IMR-90 (cell line): ENCODE data around the gene TTC19. TPM values are rescaled to one million over a fixed set of nuclear protein-coding genes. Genes with fewer than 3 reads are reported as not detected.

Experiments
- ATAC-seq: fragments of 200-7000 bp; cut with Tn5 transposase; 2 replicates; pipeline ENCODE4 v1.9.1; 2020; ENCODE audit warnings: low read depth, mild to moderate bottlenecking, moderate library complexity
- BruUV-seq: library from RNA; stranded (reverse); fragments of 400-500 nt; replicated peaks from 2 replicates; lab custom pipeline; 2021; lab: Mats Ljungman, UMichigan
- CTCF ChIA-PET: fragments of 300-600 bp; formaldehyde crosslinking; extraction: SDS; loops from one replicate; lab custom pipeline; 2021; ENCODE audit warnings: antibody characterized with exemption; lab: Yijun Ruan, JAX
- POLR2A ChIA-PET: fragments of 300-600 bp; sonication (Branson Sonifier 250); formaldehyde crosslinking; loops from one replicate; lab custom pipeline; 2022; ENCODE audit warnings: antibody characterized with exemption; ENCODE audit not compliant: unreplicated experiment; lab: Charles Lee
- DNase-seq: peaks from one replicate; pipeline ENCODE4 v3.0.0; 2013
- H2AFZ ChIP-seq: replicated peaks from 2 replicates; pipeline ENCODE3; 2013; ENCODE audit warnings: low read length, mild to moderate bottlenecking; ENCODE audit not compliant: poor library complexity
- H2AK5ac ChIP-seq: 2 replicates; pipeline ENCODE4 v1.6.1; 2013; ENCODE audit warnings: low read depth, low read length, inconsistent platforms
- H2AK9ac ChIP-seq: replicated peaks from 2 replicates; pipeline ENCODE3; 2013; ENCODE audit warnings: mild to moderate bottlenecking, low read depth, low read length, moderate library complexity; ENCODE audit not compliant: poor library complexity
- H2BK120ac ChIP-seq: 2 replicates; pipeline ENCODE4 v1.6.1; 2013; ENCODE audit warnings: low read depth, low read length, inconsistent platforms
- H2BK15ac ChIP-seq: 3 replicates; pipeline ENCODE4 v1.6.1; 2013; ENCODE audit warnings: low read depth, low read length, inconsistent platforms
- H2BK20ac ChIP-seq: 2 replicates; pipeline ENCODE4 v1.6.1; 2013; ENCODE audit warnings: low read depth, mild to moderate bottlenecking, inconsistent platforms, low read length, moderate library complexity
- H2BK5ac ChIP-seq: 2 replicates; pipeline ENCODE4 v1.6.1; 2013; ENCODE audit warnings: mild to moderate bottlenecking, low read depth, low read length, inconsistent platforms; ENCODE audit not compliant: poor library complexity, severe bottlenecking
- H3K14ac ChIP-seq: replicated peaks from 2 replicates; pipeline ENCODE4 v1.6.1; 2013; ENCODE audit warnings: low read depth, low read length, inconsistent platforms
- H3K18ac ChIP-seq: 2 replicates; pipeline ENCODE4 v1.6.1; 2013; ENCODE audit warnings: low read depth, low read length, control low read depth
- H3K23ac ChIP-seq: 2 replicates; pipeline ENCODE4 v1.6.1; 2013; ENCODE audit warnings: low read depth, low read length, inconsistent platforms
- H3K27ac ChIP-seq: 2 replicates; pipeline ENCODE4 v1.5.1; 2013; ENCODE audit warnings: mild to moderate bottlenecking, control low read depth, low read length; ENCODE audit not compliant: insufficient read depth
- H3K27me3 ChIP-seq: 2 replicates; pipeline ENCODE4 v1.6.1; 2013; ENCODE audit warnings: low read length; ENCODE audit not compliant: control insufficient read depth, insufficient read depth
- H3K36me3 ChIP-seq: 2 replicates; pipeline ENCODE4 v1.6.1; 2013; ENCODE audit warnings: low read length, mixed read lengths; ENCODE audit not compliant: control insufficient read depth, insufficient read depth
- H3K4ac ChIP-seq: 2 replicates; pipeline ENCODE4 v1.6.1; 2013; ENCODE audit warnings: low read depth, low read length, inconsistent platforms
- H3K4me1 ChIP-seq: 2 replicates; pipeline ENCODE4 v1.6.1; 2013; ENCODE audit warnings: low read length, mixed read lengths; ENCODE audit not compliant: control insufficient read depth, insufficient read depth
- H3K4me2 ChIP-seq: 2 replicates; pipeline ENCODE4 v1.6.1; 2013; ENCODE audit warnings: low read depth, mild to moderate bottlenecking, control low read depth, low read length, moderate library complexity
- H3K4me3 ChIP-seq: 2 replicates; pipeline ENCODE4 v1.5.1; 2013; ENCODE audit warnings: low read depth, mild to moderate bottlenecking, control low read depth, low read length, moderate library complexity; ENCODE audit not compliant: insufficient read depth
- H3K56ac ChIP-seq: 2 replicates; pipeline ENCODE4 v1.6.1; 2013; ENCODE audit warnings: low read length, inconsistent platforms; ENCODE audit not compliant: insufficient read depth; ENCODE audit errors: extremely low read depth
- H3K79me1 ChIP-seq, 2 experiments: 2 replicates each; pipeline ENCODE4 v1.6.1; 2013; ENCODE audit warnings: low read length in 2 of 2, inconsistent platforms in 1 of 2, low read depth in 1 of 2
- H3K9ac ChIP-seq: 2 replicates; pipeline ENCODE4 v1.6.1; 2013; ENCODE audit warnings: low read depth, low read length, control low read depth
- H3K9me1 ChIP-seq: 2 replicates; pipeline ENCODE4 v1.6.1; 2013; ENCODE audit warnings: low read length, inconsistent platforms; ENCODE audit not compliant: insufficient read depth
- H3K9me3 ChIP-seq: 2 replicates; pipeline ENCODE4 v1.6.1; 2013; ENCODE audit warnings: low read length; ENCODE audit not compliant: control insufficient read depth, insufficient read depth
- H4K20me1 ChIP-seq: 2 replicates; pipeline ENCODE4 v1.6.1; 2013; ENCODE audit warnings: low read length, inconsistent platforms; ENCODE audit not compliant: insufficient read depth
- H4K5ac ChIP-seq: 2 replicates; pipeline ENCODE4 v1.6.1; 2013; ENCODE audit warnings: mild to moderate bottlenecking, low read depth, low read length, control low read depth
- H4K8ac ChIP-seq, 2 experiments: 2 replicates each; pipeline ENCODE4 v1.6.1; 2013; ENCODE audit warnings: low read depth in 2 of 2, low read length in 2 of 2, control low read depth in 1 of 2, inconsistent platforms in 1 of 2
- H4K91ac ChIP-seq: 2 replicates; pipeline ENCODE4 v1.6.1; 2013; ENCODE audit warnings: low read depth, low read length, inconsistent platforms; ENCODE audit not compliant: insufficient read depth
- BHLHE40 ChIP-seq: fragments of 150-350 bp; IDR thresholded peaks from 2 replicates; pipeline ENCODE4 v1.6.1; 2016; ENCODE audit warnings: mild to moderate bottlenecking, low read depth, low read length
- CEBPB ChIP-seq: IDR thresholded peaks from 2 replicates; pipeline ENCODE4 v1.6.1; 2012; ENCODE audit warnings: low read depth, low read length, improper control_type of control experiment
- MAFK ChIP-seq: IDR thresholded peaks from 2 replicates; pipeline ENCODE4 v1.6.1; 2012; ENCODE audit warnings: low read depth, low read length, improper control_type of control experiment
- MAZ ChIP-seq: IDR thresholded peaks from 2 replicates; pipeline ENCODE4 v1.6.1; 2012; ENCODE audit warnings: low read depth, mild to moderate bottlenecking, low read length, improper control_type of control experiment, moderate library complexity, borderline replicate concordance
- MXI1 ChIP-seq: IDR thresholded peaks from 2 replicates; pipeline ENCODE4 v1.6.1; 2012; ENCODE audit warnings: low read depth, mild to moderate bottlenecking, low read length, moderate library complexity, borderline replicate concordance
- NFE2L2 ChIP-seq: fragments of 150-350 bp; IDR thresholded peaks from 2 replicates; pipeline ENCODE4 v1.6.1; 2016; ENCODE audit warnings: low read depth, mild to moderate bottlenecking, low read length
- POLR2A ChIP-seq: IDR thresholded peaks from 2 replicates; pipeline ENCODE4 v1.6.1; 2012; ENCODE audit warnings: mild to moderate bottlenecking, low read depth, low read length
- RAD21 ChIP-seq: IDR thresholded peaks from 2 replicates; pipeline ENCODE4 v1.6.1; 2012; ENCODE audit warnings: low read length, improper control_type of control experiment
- RCOR1 ChIP-seq: IDR thresholded peaks from 2 replicates; pipeline ENCODE4 v1.6.1; 2012; ENCODE audit warnings: mild to moderate bottlenecking, low read length, improper control_type of control experiment; ENCODE audit not compliant: insufficient replicate concordance
- SMC3 ChIP-seq: fragments of 150-350 bp; IDR thresholded peaks from 2 replicates; pipeline ENCODE4 v1.6.1; 2016; ENCODE audit warnings: low read depth, mild to moderate bottlenecking, antibody characterized with exemption, low read length, moderate library complexity
- WGBS, 2 experiments: methylation state at CpG; one replicate each; pipeline versions ENCODE4 v1.1.5 to v1.1.7; 2013; ENCODE audit warnings: missing lambda C conversion rate in 2 of 2; ENCODE audit not compliant: insufficient read length in 1 of 2; ENCODE audit errors: extremely low coverage in 2 of 2; 5-methylcytosine and 5-hydroxymethylcytosine counted together
- dilution Hi-C: fragments of 300-500 bp; cut with HindIII; formaldehyde crosslinking; loops from one replicate; pipeline ENCODE4 v1.14.3; 2018; ENCODE audit warnings: low sequenced_read_pairs; ENCODE audit not compliant: unreplicated experiment
- in situ Hi-C: fragments of 300-500 bp; cut with MboI; formaldehyde crosslinking; loops from 3 replicates; pipeline ENCODE4 v1.14.3; 2019; ENCODE audit warnings: low sequenced_read_pairs, inconsistent platforms, mixed read lengths
- intact Hi-C: fragments of 100-400 bp; cut with micrococcal nuclease; formaldehyde crosslinking; loops from 2 replicates; pipeline ENCODE4 v1.10.0; 2022
- polyA plus RNA-seq, 3 experiments: library from polyadenylated mRNA; depleted of rRNA; stranded (reverse); fragments of >200 nt; gene quantifications; 2 replicates each; pipeline ENCODE4 v1.2.3, GENCODE V29; 2012; ENCODE audit warnings: low replicate concordance in 1 of 3
- total RNA-seq: library from RNA; depleted of rRNA; stranded (reverse); fragments of >200 nt; gene quantifications from 2 replicates; pipeline ENCODE4 v1.2.3, GENCODE V29; 2012
- TF ChIP-seq, protein P1 (sequence below): conservative IDR thresholded peaks from 2 replicates; pipeline ENCODE4 v1.5.1; 2012; ENCODE audit warnings: mild to moderate bottlenecking, low read depth, low read length, improper control_type of control experiment
- TF ChIP-seq, protein P2 (sequence below): fragments of 150-350 bp; IDR thresholded peaks from 2 replicates; pipeline ENCODE4 v1.6.1; 2017; ENCODE audit warnings: mild to moderate bottlenecking, antibody characterized with exemption, low read length, low read depth
- TF ChIP-seq, protein P3 (sequence below): fragments of 150-350 bp; IDR thresholded peaks from 2 replicates; pipeline ENCODE4 v1.6.1; 2016; ENCODE audit warnings: low read depth, mild to moderate bottlenecking, low read length, moderate library complexity, borderline replicate concordance

TTC19 gene
- total and polyA plus RNA-seq, 2 of the 4 experiments (the other 2 are of a cell fraction), result 8.3 to 12.9 TPM

DNA sequence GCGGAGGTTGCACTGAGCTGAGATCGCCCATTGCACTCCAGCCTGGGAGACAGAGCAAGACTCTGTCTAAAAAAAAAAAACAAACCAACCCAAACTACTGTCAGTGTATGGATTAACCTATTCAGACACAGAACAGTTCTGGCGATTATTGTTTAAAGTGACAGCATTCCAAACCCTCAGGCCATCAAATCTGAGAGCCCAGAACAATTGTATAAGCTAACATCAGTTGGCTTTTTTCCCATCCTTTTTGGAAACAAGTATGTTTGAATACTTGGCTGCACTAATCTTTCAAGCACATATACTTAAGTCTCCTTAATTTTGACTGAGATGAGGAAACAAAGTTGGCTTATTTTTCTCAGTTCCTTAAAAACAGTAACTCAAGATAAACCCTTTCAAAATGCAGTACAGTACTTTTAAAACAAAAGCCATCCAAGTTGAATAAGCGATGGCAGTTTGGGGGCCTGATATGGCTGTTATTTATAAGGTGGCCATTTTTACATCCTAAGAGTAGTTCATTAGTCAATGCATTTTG is 1.5 kb upstream of the TTC19 start:
- Histone ChIP-seq H4K5ac (no peak overlapping the region), H3K4ac (no peak overlapping the region), H3K4me1 (peaks cover 6% of the 10 kb centered on the region; the same call in 1 of the 2 replicates), H4K91ac (no peak overlapping the region), H3K79me1 (peaks cover 35 to 36% of the 10 kb centered on the region in 2 experiments), H2BK5ac (no peak overlapping the region), H2AK5ac (no peak overlapping the region), H2BK15ac (no peak overlapping the region), H3K14ac (no peak overlapping the region), H3K9me3 (no peaks in the 10 kb centered on the region), H3K4me3 (no peak overlapping the region), H3K56ac (no peak overlapping the region), H2BK20ac (no peak overlapping the region), H3K9ac (no peak overlapping the region), H3K27me3 (no peaks in the 10 kb centered on the region), H3K4me2 (no peak overlapping the region), H4K20me1 (peaks cover 5% of the 10 kb centered on the region; the same call in 1 of the 2 replicates), H3K36me3 (peaks cover 13% of the 10 kb centered on the region), H3K18ac (no peak overlapping the region), H3K23ac (no peak overlapping the region), H2AK9ac (no peak overlapping the region), H2BK120ac (no peak overlapping the region; the same call in 1 of the 2 replicates), H3K27ac (no peak overlapping the region), H4K8ac (no peak overlapping the region), H3K9me1 (peaks cover 5% of the 10 kb centered on the region; the same call in 1 of the 2 replicates), H2AFZ (no peak overlapping the region)
- intact Hi-C loops (loop anchor here (1.0 to 2.0 kb wide), 4 partner anchors 52 to 737 kb away; no protein-coding TSS in a partner anchor), in situ Hi-C loops (loop anchor here (5.0 kb wide), 1 partner anchor 171 kb away; no protein-coding TSS in a partner anchor), dilution Hi-C loops (no loop called here)
- ChIA-PET CTCF (interaction anchor here (0.6 to 1.5 kb wide), 4 partner anchors 27 to 347 kb away, joined by 3 to 8 read pairs (median 4); partner anchors contain the start of gene ADORA2B), POLR2A (no interaction called here)
- no TSS peak for BruUV-seq
- DNase-seq, result no peak
- no peak for TF ChIP-seq RCOR1
- TF ChIP-seq, protein P1, sequence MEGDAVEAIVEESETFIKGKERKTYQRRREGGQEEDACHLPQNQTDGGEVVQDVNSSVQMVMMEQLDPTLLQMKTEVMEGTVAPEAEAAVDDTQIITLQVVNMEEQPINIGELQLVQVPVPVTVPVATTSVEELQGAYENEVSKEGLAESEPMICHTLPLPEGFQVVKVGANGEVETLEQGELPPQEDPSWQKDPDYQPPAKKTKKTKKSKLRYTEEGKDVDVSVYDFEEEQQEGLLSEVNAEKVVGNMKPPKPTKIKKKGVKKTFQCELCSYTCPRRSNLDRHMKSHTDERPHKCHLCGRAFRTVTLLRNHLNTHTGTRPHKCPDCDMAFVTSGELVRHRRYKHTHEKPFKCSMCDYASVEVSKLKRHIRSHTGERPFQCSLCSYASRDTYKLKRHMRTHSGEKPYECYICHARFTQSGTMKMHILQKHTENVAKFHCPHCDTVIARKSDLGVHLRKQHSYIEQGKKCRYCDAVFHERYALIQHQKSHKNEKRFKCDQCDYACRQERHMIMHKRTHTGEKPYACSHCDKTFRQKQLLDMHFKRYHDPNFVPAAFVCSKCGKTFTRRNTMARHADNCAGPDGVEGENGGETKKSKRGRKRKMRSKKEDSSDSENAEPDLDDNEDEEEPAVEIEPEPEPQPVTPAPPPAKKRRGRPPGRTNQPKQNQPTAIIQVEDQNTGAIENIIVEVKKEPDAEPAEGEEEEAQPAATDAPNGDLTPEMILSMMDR, result no peak
- no peak for TF ChIP-seq BHLHE40
- TF ChIP-seq, protein P2, sequence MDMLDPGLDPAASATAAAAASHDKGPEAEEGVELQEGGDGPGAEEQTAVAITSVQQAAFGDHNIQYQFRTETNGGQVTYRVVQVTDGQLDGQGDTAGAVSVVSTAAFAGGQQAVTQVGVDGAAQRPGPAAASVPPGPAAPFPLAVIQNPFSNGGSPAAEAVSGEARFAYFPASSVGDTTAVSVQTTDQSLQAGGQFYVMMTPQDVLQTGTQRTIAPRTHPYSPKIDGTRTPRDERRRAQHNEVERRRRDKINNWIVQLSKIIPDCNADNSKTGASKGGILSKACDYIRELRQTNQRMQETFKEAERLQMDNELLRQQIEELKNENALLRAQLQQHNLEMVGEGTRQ, result no peak
- no peak for TF ChIP-seq SMC3
- TF ChIP-seq RAD21, result no peak
- TF ChIP-seq, protein P3, sequence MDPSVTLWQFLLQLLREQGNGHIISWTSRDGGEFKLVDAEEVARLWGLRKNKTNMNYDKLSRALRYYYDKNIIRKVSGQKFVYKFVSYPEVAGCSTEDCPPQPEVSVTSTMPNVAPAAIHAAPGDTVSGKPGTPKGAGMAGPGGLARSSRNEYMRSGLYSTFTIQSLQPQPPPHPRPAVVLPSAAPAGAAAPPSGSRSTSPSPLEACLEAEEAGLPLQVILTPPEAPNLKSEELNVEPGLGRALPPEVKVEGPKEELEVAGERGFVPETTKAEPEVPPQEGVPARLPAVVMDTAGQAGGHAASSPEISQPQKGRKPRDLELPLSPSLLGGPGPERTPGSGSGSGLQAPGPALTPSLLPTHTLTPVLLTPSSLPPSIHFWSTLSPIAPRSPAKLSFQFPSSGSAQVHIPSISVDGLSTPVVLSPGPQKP, result no peak
- TF ChIP-seq MXI1, result no peak
- TF ChIP-seq CEBPB, result no peak
- no peak for TF ChIP-seq NFE2L2
- no peak for TF ChIP-seq MAFK
- TF ChIP-seq POLR2A, result no peak
- TF ChIP-seq MAZ, result no peak
- WGBS, 2 experiments, result no CpG with 5 or more reads among the region's 4 CpGs
- no peak for ATAC-seq
